H9 (cell line): Measurements from ENCODE around the gene RNF213. TPM values are rescaled to one million over a fixed set of nuclear protein-coding genes. Genes with fewer than 3 reads are reported as not detected.

Experiments used
- DNase-seq: peaks from one replicate; pipeline ENCODE4 v3.0.0-alpha.2; 2017
- H2AFZ ChIP-seq: one replicate; pipeline ENCODE4 v1.6.1; 2013; ENCODE audit warnings: mild to moderate bottlenecking, low read length, control low read depth, moderate library complexity
- H2AK5ac ChIP-seq: 2 replicates; pipeline ENCODE4 v1.6.1; 2013; ENCODE audit warnings: low read length, control low read depth, mixed read lengths; ENCODE audit not compliant: insufficient read length
- H2BK120ac ChIP-seq: one replicate; pipeline ENCODE4 v1.6.1; 2013; ENCODE audit warnings: low read depth, mild to moderate bottlenecking, low read length, control low read depth, inconsistent platforms; ENCODE audit not compliant: poor library complexity, severe bottlenecking
- H2BK12ac ChIP-seq: 2 replicates; pipeline ENCODE4 v1.6.1; 2013; ENCODE audit warnings: low read length, control low read depth, mixed read lengths, low read depth; ENCODE audit not compliant: insufficient read length
- H2BK15ac ChIP-seq: 2 replicates; pipeline ENCODE4 v1.6.1; 2013; ENCODE audit warnings: low read depth, low read length, control low read depth
- H2BK20ac ChIP-seq: one replicate; pipeline ENCODE4 v1.6.1; 2013; ENCODE audit warnings: low read depth, mild to moderate bottlenecking, low read length, control low read depth, inconsistent platforms; ENCODE audit not compliant: poor library complexity, severe bottlenecking
- H2BK5ac ChIP-seq: 2 replicates; pipeline ENCODE4 v1.6.1; 2013; ENCODE audit warnings: low read length, control low read depth, mixed read lengths; ENCODE audit not compliant: insufficient read length
- H3K14ac ChIP-seq: 2 replicates; pipeline ENCODE4 v1.6.1; 2013; ENCODE audit warnings: low read length, control low read depth; ENCODE audit not compliant: insufficient read depth
- H3K18ac ChIP-seq: 2 replicates; pipeline ENCODE4 v1.6.1; 2013; ENCODE audit warnings: low read depth, mild to moderate bottlenecking, mixed read lengths, low read length, control low read depth; ENCODE audit not compliant: insufficient read length
- H3K23ac ChIP-seq: 2 replicates; pipeline ENCODE4 v1.6.1; 2013; ENCODE audit warnings: low read length, control low read depth, mixed read lengths, low read depth; ENCODE audit not compliant: insufficient read length
- H3K23me2 ChIP-seq: 2 replicates; pipeline ENCODE4 v1.6.1; 2013; ENCODE audit warnings: low read depth, mild to moderate bottlenecking, mixed read lengths, low read length, control low read depth; ENCODE audit not compliant: insufficient read length, poor library complexity, severe bottlenecking
- H3K27ac ChIP-seq: 2 replicates; pipeline ENCODE4 v1.5.1; 2013; ENCODE audit warnings: low read length, control low read depth, mixed read lengths, low read depth; ENCODE audit not compliant: insufficient read length
- H3K27me3 ChIP-seq: 2 replicates; pipeline ENCODE4 v1.6.1; 2013; ENCODE audit warnings: low read length, control low read depth, inconsistent platforms; ENCODE audit not compliant: insufficient read depth
- H3K4ac ChIP-seq: 2 replicates; pipeline ENCODE4 v1.6.1; 2013; ENCODE audit warnings: low read depth, mild to moderate bottlenecking, control low read depth, inconsistent platforms, low read length, moderate library complexity
- H3K4me1 ChIP-seq: 2 replicates; pipeline ENCODE4 v1.6.1; 2013; ENCODE audit warnings: low read length, control low read depth, inconsistent platforms; ENCODE audit not compliant: insufficient read depth
- H3K4me2 ChIP-seq: 2 replicates; pipeline ENCODE4 v1.6.1; 2013; ENCODE audit warnings: low read length, control low read depth, mixed read lengths; ENCODE audit not compliant: insufficient read length, insufficient read depth
- H3K56ac ChIP-seq: 2 replicates; pipeline ENCODE4 v1.6.1; 2013; ENCODE audit warnings: low read depth, mild to moderate bottlenecking, mixed read lengths, low read length, control low read depth; ENCODE audit not compliant: insufficient read length
- H3K79me1 ChIP-seq: 2 replicates; pipeline ENCODE4 v1.6.1; 2013; ENCODE audit warnings: low read depth, mild to moderate bottlenecking, moderate library complexity, low read length, control low read depth, inconsistent platforms; ENCODE audit not compliant: insufficient read depth, poor library complexity, severe bottlenecking
- H3K79me2 ChIP-seq: 2 replicates; pipeline ENCODE4 v1.6.1; 2013; ENCODE audit warnings: low read length, control low read depth, inconsistent platforms; ENCODE audit not compliant: insufficient read depth
- H3K9ac ChIP-seq: 2 replicates; pipeline ENCODE4 v1.6.1; 2013; ENCODE audit warnings: low read length, control low read depth, mixed read lengths; ENCODE audit not compliant: insufficient read length; ENCODE audit errors: extremely low read depth
- H3K9me3 ChIP-seq: one replicate; pipeline ENCODE4 v1.6.1; 2013; ENCODE audit warnings: low read depth, low read length, inconsistent platforms; ENCODE audit not compliant: control insufficient read depth
- H3T11ph ChIP-seq: one replicate; pipeline ENCODE4 v1.6.1; 2013; ENCODE audit warnings: mild to moderate bottlenecking, low read length, control low read depth, inconsistent platforms
- H4K20me1 ChIP-seq: one replicate; pipeline ENCODE4 v1.6.1; 2013; ENCODE audit not compliant: control insufficient read depth, insufficient read length, insufficient read depth
- H4K5ac ChIP-seq: 2 replicates; pipeline ENCODE4 v1.6.1; 2013; ENCODE audit warnings: low read depth, mild to moderate bottlenecking, mixed read lengths, low read length, control low read depth; ENCODE audit not compliant: insufficient read length
- H4K8ac ChIP-seq: replicated peaks from 2 replicates; pipeline ENCODE4 v1.6.1; 2013; ENCODE audit warnings: low read length, control low read depth, mixed read lengths, low read depth; ENCODE audit not compliant: insufficient read length
- H4K91ac ChIP-seq: 2 replicates; pipeline ENCODE4 v1.6.1; 2013; ENCODE audit warnings: low read depth, mild to moderate bottlenecking, moderate library complexity, mixed read lengths, low read length, control low read depth; ENCODE audit not compliant: insufficient read length
- H3K27ac Mint-ChIP-seq, 3 experiments: 2 replicates in 2 of 3; 3 replicates in 1 of 3; pipeline ENCODE4 v1.8.0; 2020 to 2021; ENCODE audit warnings: mixed read lengths in 3 of 3, mild to moderate bottlenecking in 1 of 3, moderate library complexity in 1 of 3
- H3K27me3 Mint-ChIP-seq: 2 replicates; pipeline ENCODE4 v1.8.0; 2021; ENCODE audit warnings: low read depth, mild to moderate bottlenecking, moderate library complexity, mixed read lengths
- H3K36me3 Mint-ChIP-seq, 3 experiments: 2 replicates in 2 of 3; 3 replicates in 1 of 3; pipeline ENCODE4 v1.8.0; 2020 to 2021; ENCODE audit warnings: low read depth in 3 of 3, mixed read lengths in 3 of 3; ENCODE audit not compliant: insufficient read depth in 1 of 3
- H3K4me1 Mint-ChIP-seq, 2 experiments: 2 replicates each; pipeline ENCODE4 v1.8.0; 2020; ENCODE audit warnings: mixed read lengths in 2 of 2
- H3K4me3 Mint-ChIP-seq, 2 experiments: 2 replicates in 1 of 2; 3 replicates in 1 of 2; pipeline ENCODE4 v1.8.0; 2020 to 2021; ENCODE audit warnings: mild to moderate bottlenecking in 2 of 2, mixed read lengths in 2 of 2, moderate library complexity in 1 of 2
- H3K9me3 Mint-ChIP-seq, 2 experiments: 2 replicates in 1 of 2; 3 replicates in 1 of 2; pipeline ENCODE4 v1.8.0; 2020; ENCODE audit warnings: mild to moderate bottlenecking in 2 of 2, mixed read lengths in 2 of 2, moderate library complexity in 1 of 2
- CTCF ChIP-seq: fragments of 200-600 bp; sonication (generic); conservative IDR thresholded peaks from 3 replicates; pipeline ENCODE4 v1.8.0; 2021; ENCODE audit warnings: antibody characterized with exemption, mild to moderate bottlenecking
- WGBS: extraction: QIAGEN DNeasy Blood & Tissue Kit; methylation state at CpG from one replicate; pipeline ENCODE4 v1.1.7; 2013; ENCODE audit warnings: missing lambda C conversion rate, low lambda C conversion rate, mixed read lengths; ENCODE audit not compliant: insufficient read length; ENCODE audit errors: extremely low coverage; 5-methylcytosine and 5-hydroxymethylcytosine counted together
- total RNA-seq: library from RNA; stranded (reverse); gene quantifications from 2 replicates; pipeline ENCODE4 v1.2.1, GENCODE V29; 2021

The RNF213 gene
- total RNA-seq, 1 experiment from 2014 or later: 34.3 TPM

- peak overlapping the region in 1 of 3 experiments; percentile 79; a peak in 2 of 7 replicates for H3K27ac Mint-ChIP-seq
- H3K4me1 ChIP-seq: no peaks in the 10 kb centered on the region
- no peak overlapping the region for H3K4me3 Mint-ChIP-seq
- no peak overlapping the region for H3K18ac ChIP-seq
- H3K27me3 Mint-ChIP-seq: no peaks in the 10 kb centered on the region
- H3K27ac ChIP-seq: no peak overlapping the region
- no peak overlapping the region for H2BK15ac ChIP-seq
- H3K9me3 Mint-ChIP-seq: no peaks in the 10 kb centered on the region
- no peak overlapping the region for H3K14ac ChIP-seq
- no peak overlapping the region for H3K23ac ChIP-seq
- H3K4me2 ChIP-seq: no peak overlapping the region
- H2AK5ac ChIP-seq: no peak overlapping the region
- no peak for TF ChIP-seq CTCF
- no peak overlapping the region for H2BK20ac ChIP-seq
- no peak overlapping the region for H3T11ph ChIP-seq
- no peaks in the 10 kb centered on the region for H3K23me2 ChIP-seq
- H4K5ac ChIP-seq: no peak overlapping the region
- 83% methylated on average over 1 of the region's 8 CpGs for WGBS
- no peak overlapping the region for H4K91ac ChIP-seq
- H3K36me3 Mint-ChIP-seq: peaks cover 33 to 74% (median 55%) of the 10 kb centered on the region in 3 experiments
- no peak overlapping the region for H2AFZ ChIP-seq
- no peak overlapping the region for H2BK120ac ChIP-seq
- no peaks in the 10 kb centered on the region for H3K79me1 ChIP-seq
- H3K4me1 Mint-ChIP-seq: no peaks in the 10 kb centered on the region
- no peak overlapping the region for H2BK12ac ChIP-seq
- no peaks in the 10 kb centered on the region for H3K79me2 ChIP-seq
- no peak overlapping the region for H3K56ac ChIP-seq
- no peak overlapping the region for H4K8ac ChIP-seq
- H3K27me3 ChIP-seq: no peaks in the 10 kb centered on the region
- H3K9ac ChIP-seq: no peak overlapping the region
- no peak overlapping the region for H2BK5ac ChIP-seq
- no peak for DNase-seq
- no peak overlapping the region for H3K4ac ChIP-seq
- H4K20me1 ChIP-seq: no peaks in the 10 kb centered on the region
- H3K9me3 ChIP-seq: no peaks in the 10 kb centered on the region
Observed at GRCh38 chr17:80359422-80360110, 98.9 kb downstream of the RNF213 start.
